GM20000 (cell line): ENCODE measurements around the gene TRAF3.
A peak's percentile ranks its signal among the peaks of the same experiment; 100 is the strongest.

Source experiments
- DNase-seq: peaks from one replicate; pipeline ENCODE4 v3.0.0; 2012; ENCODE audit warnings: low spot score
- CTCF ChIP-seq: IDR thresholded peaks from 2 replicates; pipeline ENCODE4 v1.5.1; 2012; ENCODE audit warnings: mild to moderate bottlenecking, control low read depth; ENCODE audit errors: extremely low read depth, missing control alignments

Gene TRAF3

GRCh38 chr14:102782974-102783373 lies 5.7 kb downstream of the TRAF3 start:
- no peak for DNase-seq
- no peak for TF ChIP-seq CTCF

GRCh38 chr14:102784892-102785594 lies 7.8 kb downstream of the TRAF3 start:
- no peak for TF ChIP-seq CTCF
- DNase-seq = no peak

- TF ChIP-seq CTCF = no peak
- DNase-seq = no peak
These were observed 8.3 kb downstream of the TRAF3 start for GRCh38 chr14:102785595-102785963.

GRCh38 chr14:102786768-102787167 lies 9.5 kb downstream of the TRAF3 start:
- no peak for DNase-seq
- no peak for TF ChIP-seq CTCF

- no peak for DNase-seq
- TF ChIP-seq CTCF = no peak
These were observed 12.1 kb downstream of the TRAF3 start for GRCh38 chr14:102789349-102789748.

GRCh38 chr14:102793531-102794328 lies 16.5 kb downstream of the TRAF3 start:
- DNase-seq = peak; percentile 4
- no peak for TF ChIP-seq CTCF
